ENCODE results near the gene SYT13. TPM values are rescaled to one million over a fixed set of nuclear protein-coding genes. Genes with fewer than 3 reads are reported as not detected.

SYT13 gene
- total RNA-seq (2014; rRNA removed; shearing (Covaris generic)) = 0.03 and 0.63 TPM in 2 replicates
- polyA plus RNA-seq (2015; cell fraction: cytosol; rRNA removed) = not detected in 2 replicates
- not detected in 2 replicates for polyA plus RNA-seq (2015; cell fraction: nucleus; rRNA removed)

GRCh38 chr11:45285930-45286632 lies at the start of gene SYT13:
SYT13 (minus strand) TSS chr11:45286341; CDS start chr11:45286207, 134 bp downstream.
- no peak for DNase-seq (ENCODE audit: low read depth)

DNA sequence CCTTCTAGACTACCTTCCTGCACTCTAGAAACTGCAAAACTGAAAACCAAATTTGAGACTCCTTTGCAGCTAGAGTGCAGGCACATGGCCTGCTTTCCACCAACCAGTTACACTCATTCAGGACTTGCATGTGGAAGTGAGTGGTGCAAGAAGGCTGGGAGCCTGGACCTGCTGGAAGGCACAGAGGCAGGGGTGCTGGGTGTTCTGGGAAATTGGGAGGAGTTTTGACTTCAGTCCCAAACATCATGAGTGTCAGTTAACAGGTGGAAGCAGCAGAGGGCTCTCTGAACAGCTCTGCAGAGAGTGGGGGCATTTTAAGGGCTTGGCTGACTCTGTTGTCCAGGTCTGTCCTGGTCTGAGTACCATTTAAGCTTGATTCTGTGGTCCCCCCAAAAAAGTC lies 49.3 kb upstream of the SYT13 start:
- DNase-seq (ENCODE audit: low read depth) = no peak

GRCh38 chr11:45334836-45335235 lies 48.7 kb upstream of the SYT13 start:
- no peak for DNase-seq (ENCODE audit: low read depth)

DNA sequence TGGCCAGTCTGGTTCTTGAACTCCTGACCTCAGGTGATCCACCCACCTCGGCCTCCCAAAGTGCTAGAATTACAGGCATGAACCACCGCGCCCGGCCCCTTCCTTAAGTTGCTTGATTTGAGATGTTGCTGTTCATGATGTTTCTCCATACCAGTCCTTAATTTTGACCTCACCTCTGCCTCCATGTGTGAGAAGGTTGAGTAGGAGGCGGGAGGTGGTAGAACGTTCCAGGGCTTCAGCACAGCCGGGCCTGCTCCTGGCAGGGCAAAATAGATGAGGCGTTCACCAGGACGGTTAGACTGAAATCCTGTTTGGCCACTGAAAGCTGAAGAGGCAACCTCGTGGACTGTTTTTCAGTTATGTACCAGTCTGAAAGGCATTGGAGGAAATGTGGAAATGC lies 48.3 kb upstream of the SYT13 start:
- DNase-seq (ENCODE audit: low read depth) = no peak

GRCh38 chr11:45333001-45333971 lies 47.1 kb upstream of the SYT13 start:
- DNase-seq (ENCODE audit: low read depth) = peak; percentile 75

- DNase-seq (ENCODE audit: low read depth) = peak; percentile 23
Measured at GRCh38 chr11:45332276-45332934, 46.3 kb upstream of the SYT13 start.

GRCh38 chr11:45331839-45332238 lies 45.7 kb upstream of the SYT13 start:
- DNase-seq (ENCODE audit: low read depth) = no peak

DNA sequence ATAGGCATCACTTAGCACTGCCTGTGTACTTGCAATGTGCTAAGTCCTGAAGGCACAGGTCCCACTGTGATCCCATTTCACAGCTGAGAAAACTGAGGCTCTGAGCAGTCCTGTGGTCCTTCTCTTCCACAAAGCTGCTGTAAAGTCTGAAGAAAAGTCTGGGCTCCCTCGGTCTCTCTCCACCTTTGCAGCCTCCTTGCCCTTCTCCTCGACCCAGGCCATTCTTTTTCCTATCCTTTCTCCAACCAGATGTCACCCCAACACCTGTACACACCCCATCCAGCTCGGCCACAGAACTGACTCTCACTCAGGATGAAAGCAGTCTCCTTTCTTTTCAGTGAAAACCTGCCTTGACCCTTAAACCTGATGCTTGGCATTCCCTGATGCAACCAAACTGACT lies 42.6 kb upstream of the SYT13 start:
- no peak for DNase-seq (ENCODE audit: low read depth)

- no peak for DNase-seq (ENCODE audit: low read depth)
Measured at GRCh38 chr11:45324459-45324858, 38.3 kb upstream of the SYT13 start.

DNA sequence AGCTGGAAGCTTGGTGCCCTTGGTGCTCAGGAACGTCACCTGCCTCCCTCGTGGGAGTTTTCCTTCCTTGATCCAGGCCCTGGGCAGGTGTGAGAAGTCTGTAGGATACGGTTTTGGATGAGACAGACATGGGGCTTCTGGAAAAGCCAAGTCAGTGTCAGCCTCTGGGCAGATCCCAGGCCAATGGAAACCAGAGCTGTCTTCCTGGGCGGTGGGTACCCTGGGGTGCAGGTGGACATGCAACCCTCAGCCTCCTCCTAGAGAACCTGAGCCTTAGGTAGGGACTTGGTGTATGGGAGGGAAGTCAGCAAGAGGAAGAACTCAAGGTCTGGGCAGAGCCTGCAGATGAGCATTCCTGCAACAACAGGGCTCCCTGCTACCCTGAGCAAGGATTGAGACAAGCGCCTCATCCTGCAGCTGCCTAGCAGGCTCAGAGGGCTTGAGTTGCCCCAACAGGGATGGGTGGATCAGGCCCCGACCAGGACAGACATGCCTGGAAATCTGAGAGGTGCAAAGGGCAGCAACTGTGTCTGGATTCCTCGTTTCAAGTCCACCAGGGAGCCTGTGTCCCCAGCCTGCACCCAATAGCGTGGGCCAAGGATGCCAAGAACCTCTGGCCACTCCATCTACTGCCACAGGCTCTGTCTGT lies 37.6 kb upstream of the SYT13 start:
- no peak for DNase-seq (ENCODE audit: low read depth)

DNA sequence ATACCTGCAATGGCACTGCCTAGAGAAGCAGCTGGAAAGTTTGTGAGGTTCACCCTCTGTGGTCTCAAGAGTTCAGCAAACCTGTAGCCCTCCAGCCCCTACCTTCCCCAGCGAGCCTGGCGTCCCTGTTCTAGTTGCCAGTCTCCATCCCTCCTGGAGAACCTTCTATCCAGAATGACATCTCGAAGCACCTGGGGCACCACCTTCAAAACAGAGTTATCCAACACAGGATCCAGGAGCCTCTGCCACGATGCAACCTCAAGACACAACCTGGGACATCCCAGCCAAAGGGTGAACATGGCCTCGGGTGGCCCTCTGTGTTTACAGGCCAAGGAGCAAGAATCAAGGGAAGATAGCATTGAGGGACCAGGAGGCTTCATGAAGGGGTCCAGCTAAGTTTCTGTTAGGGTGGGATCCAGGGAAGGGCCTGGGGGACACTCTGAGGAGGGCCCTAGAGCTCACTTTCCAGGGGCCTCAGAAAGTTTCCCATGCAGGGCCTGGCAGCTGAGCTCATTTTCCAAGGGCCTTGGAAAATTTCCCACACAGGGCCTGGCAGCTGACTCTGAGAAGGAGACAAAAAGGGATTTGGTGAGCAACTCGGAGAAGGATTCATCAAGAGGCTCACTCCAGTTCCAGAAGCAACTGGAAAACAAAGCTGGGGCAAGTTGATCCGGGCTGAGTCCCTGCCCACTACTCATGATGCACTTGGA lies 36.9 kb upstream of the SYT13 start:
- DNase-seq (ENCODE audit: low read depth) = no peak

- no peak for DNase-seq (ENCODE audit: low read depth)
Measured at GRCh38 chr11:45322111-45322705, 36.1 kb upstream of the SYT13 start.

GRCh38 chr11:45321669-45322068 lies 35.5 kb upstream of the SYT13 start:
- DNase-seq (ENCODE audit: low read depth) = no peak

GRCh38 chr11:45321031-45321595 lies 35.0 kb upstream of the SYT13 start:
- no peak for DNase-seq (ENCODE audit: low read depth)

DNA sequence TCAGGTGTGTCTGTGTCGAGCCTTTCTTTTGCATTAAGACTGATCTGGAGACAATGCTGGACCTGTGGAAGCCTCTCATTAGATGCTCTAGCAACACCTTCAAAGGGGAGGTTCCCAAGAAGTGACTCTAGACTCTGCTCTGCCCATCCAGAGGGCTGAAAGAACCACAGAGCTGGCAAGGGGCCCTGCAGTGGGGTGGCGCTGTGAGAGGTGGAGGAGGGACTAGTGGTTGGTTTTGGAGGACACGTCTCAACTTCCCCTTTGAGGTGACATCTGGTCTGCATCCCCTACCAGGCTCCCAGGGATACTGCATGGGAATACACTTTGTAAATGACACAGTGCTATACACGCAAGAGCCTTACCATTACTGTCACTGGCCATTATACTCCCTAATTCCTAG lies 34.2 kb upstream of the SYT13 start:
- no peak for DNase-seq (ENCODE audit: low read depth)

DNA sequence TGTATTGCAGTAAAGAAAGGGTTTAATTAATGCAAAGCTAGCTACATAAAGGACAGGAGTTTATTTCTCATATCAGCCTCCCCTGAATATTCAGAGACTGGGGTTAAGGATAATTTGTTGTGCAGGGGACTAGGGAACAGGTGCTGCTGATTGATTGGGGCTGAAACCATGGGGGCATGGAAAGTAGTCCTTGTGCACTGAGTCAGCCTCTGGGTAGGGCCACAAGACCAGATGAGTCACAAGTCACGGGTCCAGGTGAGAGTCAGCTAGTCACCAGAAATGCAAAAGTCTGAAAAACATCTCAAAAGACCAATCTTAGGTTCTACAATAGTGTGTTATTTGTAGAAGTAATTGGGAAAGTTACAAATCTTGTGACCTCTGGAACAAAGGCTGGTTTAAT lies 32.9 kb upstream of the SYT13 start:
- DNase-seq (ENCODE audit: low read depth) = no peak

- DNase-seq (ENCODE audit: low read depth) = no peak
Measured at GRCh38 chr11:45318516-45318915, 32.4 kb upstream of the SYT13 start.

DNA sequence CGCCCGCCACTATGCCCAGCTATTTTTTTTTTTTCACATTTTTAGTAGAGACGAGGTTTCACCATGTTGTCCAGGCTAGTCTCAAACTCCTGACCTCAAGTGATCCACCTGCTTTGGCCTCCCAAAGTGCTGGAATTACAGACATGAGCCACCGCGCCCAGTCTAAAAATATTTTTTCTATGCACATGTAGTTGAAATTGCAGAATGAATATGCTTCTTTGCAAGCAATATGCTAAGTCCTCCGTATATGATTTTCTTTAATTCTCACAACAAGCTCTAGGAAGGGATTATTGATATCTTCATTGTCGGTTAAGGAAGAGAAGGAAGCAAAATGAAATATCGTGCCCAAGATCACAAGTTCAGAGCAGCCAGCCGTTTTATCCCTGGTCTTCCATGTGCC lies 30.1 kb upstream of the SYT13 start:
- no peak for DNase-seq (ENCODE audit: low read depth)

DNA sequence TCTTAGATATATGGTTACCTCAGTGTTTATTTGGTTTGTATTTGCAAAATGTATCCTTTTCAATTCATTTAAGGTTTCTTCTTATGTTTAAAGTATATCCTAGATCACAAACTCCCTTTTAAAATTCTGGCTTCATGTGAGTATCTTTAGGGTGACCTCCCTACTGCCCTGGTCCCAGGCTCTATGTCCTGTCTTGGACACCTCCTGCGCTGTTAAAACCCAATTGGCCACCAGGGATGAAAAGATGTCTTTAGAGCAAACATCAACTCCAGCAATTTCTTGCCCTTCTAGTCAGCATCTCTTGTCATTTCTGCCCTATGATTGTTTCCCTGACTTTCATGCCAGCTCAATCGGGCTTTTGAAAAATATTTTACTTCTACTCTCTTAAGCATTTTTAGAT lies 28.8 kb upstream of the SYT13 start:
- no peak for DNase-seq (ENCODE audit: low read depth)
